Liver (tissue), 3 donors: ENCODE data around the gene SLC8A2.

ENCODE experiments used
- EGR1 ChIP-seq, 2 donors: IDR thresholded peaks; 2 replicates each; pipeline ENCODE4 v1.6.1; 2016 to 2018; ENCODE audit warnings: antibody characterized with exemption in 2 of 2, low read depth in 2 of 2
- GABPA ChIP-seq, 2 donors: IDR thresholded peaks in 1 of 2; conservative IDR thresholded peaks in 1 of 2; 2 replicates each; pipeline ENCODE4 v1.6.1; 2016; ENCODE audit warnings: antibody characterized with exemption in 2 of 2, mild to moderate bottlenecking in 1 of 2, moderate library complexity in 1 of 2
- HNF4A ChIP-seq, 2 donors: conservative IDR thresholded peaks; 2 replicates each; pipeline ENCODE4 v1.6.1; 2016; ENCODE audit warnings: antibody characterized with exemption in 2 of 2, mild to moderate bottlenecking in 2 of 2
- RAD21 ChIP-seq, 2 donors: IDR thresholded peaks; 2 replicates each; pipeline ENCODE4 v1.6.1; 2016; ENCODE audit warnings: antibody characterized with exemption in 2 of 2, mild to moderate bottlenecking in 2 of 2
- SP1 ChIP-seq: IDR thresholded peaks from 2 replicates; pipeline ENCODE4 v1.6.1; 2018; ENCODE audit warnings: antibody characterized with exemption, mild to moderate bottlenecking
- YY1 ChIP-seq: IDR thresholded peaks from 2 replicates; pipeline ENCODE4 v1.6.1; 2016; ENCODE audit warnings: antibody characterized with exemption, mild to moderate bottlenecking
- TF ChIP-seq, protein P1 (sequence below): fragments of 150-350 bp; IDR thresholded peaks from 2 replicates; pipeline ENCODE4 v1.5.1; 2017; ENCODE audit warnings: improper control_type of control experiment, low read depth, low read length; ENCODE audit not compliant: missing input control
- TF ChIP-seq, protein P2 (sequence below): IDR thresholded peaks from 2 replicates; pipeline ENCODE4 v1.6.1; 2016; ENCODE audit warnings: antibody characterized with exemption
- TF ChIP-seq, protein P3 (sequence below): IDR thresholded peaks from 2 replicates; pipeline ENCODE4 v1.6.1; 2016; ENCODE audit warnings: antibody characterized with exemption
- donor health status: healthy.
- donor health status: healthy.

DNA sequence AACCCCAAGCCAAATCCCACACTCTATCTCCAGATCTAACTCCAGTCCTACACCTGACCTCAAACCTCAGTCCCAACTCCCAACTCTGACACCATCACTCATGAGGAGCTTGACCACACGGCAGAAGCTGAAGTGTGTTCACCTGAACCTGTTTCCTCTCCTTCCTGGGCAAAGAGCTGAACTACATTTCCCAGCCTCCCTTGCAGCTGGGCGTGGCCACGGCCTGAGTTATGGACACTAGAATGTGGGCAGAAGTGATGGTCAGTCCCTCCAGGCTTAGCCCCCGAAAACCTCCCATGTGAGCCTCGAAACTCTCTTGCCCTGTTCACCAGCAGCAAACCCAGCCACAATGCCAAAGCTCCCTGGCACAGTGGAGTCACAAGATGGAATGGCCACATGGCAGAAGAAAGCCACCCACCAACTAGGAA is 32.9 kb downstream of the SLC8A2 start:
- TF ChIP-seq, protein P1, sequence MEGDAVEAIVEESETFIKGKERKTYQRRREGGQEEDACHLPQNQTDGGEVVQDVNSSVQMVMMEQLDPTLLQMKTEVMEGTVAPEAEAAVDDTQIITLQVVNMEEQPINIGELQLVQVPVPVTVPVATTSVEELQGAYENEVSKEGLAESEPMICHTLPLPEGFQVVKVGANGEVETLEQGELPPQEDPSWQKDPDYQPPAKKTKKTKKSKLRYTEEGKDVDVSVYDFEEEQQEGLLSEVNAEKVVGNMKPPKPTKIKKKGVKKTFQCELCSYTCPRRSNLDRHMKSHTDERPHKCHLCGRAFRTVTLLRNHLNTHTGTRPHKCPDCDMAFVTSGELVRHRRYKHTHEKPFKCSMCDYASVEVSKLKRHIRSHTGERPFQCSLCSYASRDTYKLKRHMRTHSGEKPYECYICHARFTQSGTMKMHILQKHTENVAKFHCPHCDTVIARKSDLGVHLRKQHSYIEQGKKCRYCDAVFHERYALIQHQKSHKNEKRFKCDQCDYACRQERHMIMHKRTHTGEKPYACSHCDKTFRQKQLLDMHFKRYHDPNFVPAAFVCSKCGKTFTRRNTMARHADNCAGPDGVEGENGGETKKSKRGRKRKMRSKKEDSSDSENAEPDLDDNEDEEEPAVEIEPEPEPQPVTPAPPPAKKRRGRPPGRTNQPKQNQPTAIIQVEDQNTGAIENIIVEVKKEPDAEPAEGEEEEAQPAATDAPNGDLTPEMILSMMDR, result no peak
- no peak for TF ChIP-seq RAD21 (IDR thresholded peaks at IDR 0.05)
- no peak for TF ChIP-seq HNF4A (conservative IDR thresholded peaks at IDR 0.05)
- TF ChIP-seq YY1, result no peak
- TF ChIP-seq, protein P2, sequence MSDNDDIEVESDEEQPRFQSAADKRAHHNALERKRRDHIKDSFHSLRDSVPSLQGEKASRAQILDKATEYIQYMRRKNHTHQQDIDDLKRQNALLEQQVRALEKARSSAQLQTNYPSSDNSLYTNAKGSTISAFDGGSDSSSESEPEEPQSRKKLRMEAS, result no peak
- no peak for TF ChIP-seq SP1
- TF ChIP-seq, protein P3, sequence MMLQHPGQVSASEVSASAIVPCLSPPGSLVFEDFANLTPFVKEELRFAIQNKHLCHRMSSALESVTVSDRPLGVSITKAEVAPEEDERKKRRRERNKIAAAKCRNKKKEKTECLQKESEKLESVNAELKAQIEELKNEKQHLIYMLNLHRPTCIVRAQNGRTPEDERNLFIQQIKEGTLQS, result no peak
- TF ChIP-seq EGR1 (IDR thresholded peaks at IDR 0.05; ENCODE audit: low read depth in 2 of 2), result no peak
- TF ChIP-seq GABPA (IDR thresholded peaks at IDR 0.05 in 1 of 2, conservative IDR thresholded peaks at IDR 0.05 in 1 of 2), result no peak
